NCI-H187 treated with DMSO at 0.1 percent for 48 hours (cell line): ENCODE results near the gene PLCB2.

Experiments
- DNase-seq: peaks from one replicate; lab custom pipeline; 2025; lab: John Stamatoyannopoulos, UW

Gene PLCB2

GRCh38 chr15:40307421-40308211, at the start of gene PLCB2:
PLCB2 (minus strand) TSS chr15:40307935; CDS start chr15:40307672, 263 bp downstream.
- no peak for DNase-seq

GRCh38 chr15:40357246-40357645, 49.5 kb upstream of the PLCB2 start:
- DNase-seq: no peak

GRCh38 chr15:40355976-40356585, 48.3 kb upstream of the PLCB2 start:
- no peak for DNase-seq

GRCh38 chr15:40354408-40355171, 46.9 kb upstream of the PLCB2 start:
- DNase-seq: no peak

GRCh38 chr15:40353697-40354096, 46.0 kb upstream of the PLCB2 start:
- no peak for DNase-seq

- no peak for DNase-seq
Measured at GRCh38 chr15:40352281-40352901, 44.7 kb upstream of the PLCB2 start.

- no peak for DNase-seq
Measured at GRCh38 chr15:40349163-40349562, 41.4 kb upstream of the PLCB2 start.

- DNase-seq: no peak
Measured at GRCh38 chr15:40348474-40348870, 40.7 kb upstream of the PLCB2 start.

GRCh38 chr15:40347559-40348473, 40.1 kb upstream of the PLCB2 start:
- DNase-seq: no peak

GRCh38 chr15:40346579-40347558, 39.1 kb upstream of the PLCB2 start:
- DNase-seq: no peak

- DNase-seq: no peak
Measured at GRCh38 chr15:40345867-40346578, 38.3 kb upstream of the PLCB2 start.

- DNase-seq: no peak
Measured at GRCh38 chr15:40345225-40345866, 37.6 kb upstream of the PLCB2 start.

GRCh38 chr15:40344631-40345120, 36.9 kb upstream of the PLCB2 start:
- DNase-seq: no peak

GRCh38 chr15:40344217-40344616, 36.5 kb upstream of the PLCB2 start:
- DNase-seq: no peak

- DNase-seq: no peak
Measured at GRCh38 chr15:40343512-40343911, 35.8 kb upstream of the PLCB2 start.

GRCh38 chr15:40342416-40343320, 34.9 kb upstream of the PLCB2 start:
- no peak for DNase-seq

GRCh38 chr15:40340740-40341400, 33.1 kb upstream of the PLCB2 start, which contains the start of gene CCDC9B:
CCDC9B (minus strand) TSS chr15:40340939; CDS start chr15:40340819, 120 bp downstream.
- no peak for DNase-seq
